Effector CD8-positive, alpha-beta T cell (primary cell): ENCODE measurements around the gene DTX4.

Source experiments
- DNase-seq: peaks from one replicate; lab custom pipeline; 2025; lab: John Stamatoyannopoulos, UW

Gene DTX4

GRCh38 chr11:59219836-59220235 is 47.9 kb downstream of the DTX4 start:
- no peak for DNase-seq

- DNase-seq = no peak
Observed at GRCh38 chr11:59221441-59221840, 49.5 kb downstream of the DTX4 start.

GRCh38 chr11:59222464-59223060 is 50.6 kb downstream of the DTX4 start:
- DNase-seq = no peak

GRCh38 chr11:59223177-59223576 is 51.2 kb downstream of the DTX4 start:
- DNase-seq = no peak

- DNase-seq = no peak
Observed at GRCh38 chr11:59223611-59224010, 51.7 kb downstream of the DTX4 start.

- no peak for DNase-seq
Observed at GRCh38 chr11:59224351-59224928, 52.5 kb downstream of the DTX4 start.

- no peak for DNase-seq
Observed at GRCh38 chr11:59225017-59225416, 53.1 kb downstream of the DTX4 start.

- DNase-seq = no peak
Observed at GRCh38 chr11:59226396-59226795, 54.5 kb downstream of the DTX4 start.

GRCh38 chr11:59240322-59240721 is 68.4 kb downstream of the DTX4 start:
- DNase-seq = no peak

- DNase-seq = no peak
Observed at GRCh38 chr11:59243633-59244032, 71.7 kb downstream of the DTX4 start.

GRCh38 chr11:59247531-59248227 is 75.7 kb downstream of the DTX4 start:
- no peak for DNase-seq

- DNase-seq = no peak
Observed at GRCh38 chr11:59249535-59249934, 77.6 kb downstream of the DTX4 start.

- no peak for DNase-seq
Observed at GRCh38 chr11:59253001-59253400, 81.1 kb downstream of the DTX4 start.

- no peak for DNase-seq
Observed at GRCh38 chr11:59254286-59254685, 82.4 kb downstream of the DTX4 start.

GRCh38 chr11:59255281-59255680 is 83.3 kb downstream of the DTX4 start:
- no peak for DNase-seq
